ENCODE data around the gene ERG. TPM values are rescaled to one million over a fixed set of nuclear protein-coding genes. Genes with fewer than 3 reads are reported as not detected.

Gene ERG
- total RNA-seq, 4 donors from 2014 or later: 3.7 to 13.3 (median 10.6) TPM

GRCh38 chr21:38525454-38525853 lies 27.2 kb upstream of the ERG start:
- Histone ChIP-seq H3K4me1 (no peaks in the 10 kb centered on the region), H3K4me3 (no peak overlapping the region), H3K9me3 (no peaks in the 10 kb centered on the region), H3K27ac (replicated peaks in 1 of 4) (no peak overlapping the region), H3K27me3 (peaks cover 0 to under 1% (median 0%) of the 10 kb centered on the region in 4 donors), H3K36me3 (no peaks in the 10 kb centered on the region)
- intact Hi-C loops (cut with DNase I): no loop called here
- no peak for TF ChIP-seq CTCF (IDR thresholded peaks at IDR 0.05)
- TF ChIP-seq POLR2AphosphoS5 (IDR thresholded peaks at IDR 0.05): no peak
- no peak for TF ChIP-seq POLR2A (IDR thresholded peaks at IDR 0.05; ENCODE audit: low read depth)
- no peak for TF ChIP-seq EP300 (IDR thresholded peaks at IDR 0.05)
- no peak for DNase-seq (ENCODE audit: extremely low spot score)
- 87% methylated on average over 9 of the region's 9 CpGs for WGBS

DNA sequence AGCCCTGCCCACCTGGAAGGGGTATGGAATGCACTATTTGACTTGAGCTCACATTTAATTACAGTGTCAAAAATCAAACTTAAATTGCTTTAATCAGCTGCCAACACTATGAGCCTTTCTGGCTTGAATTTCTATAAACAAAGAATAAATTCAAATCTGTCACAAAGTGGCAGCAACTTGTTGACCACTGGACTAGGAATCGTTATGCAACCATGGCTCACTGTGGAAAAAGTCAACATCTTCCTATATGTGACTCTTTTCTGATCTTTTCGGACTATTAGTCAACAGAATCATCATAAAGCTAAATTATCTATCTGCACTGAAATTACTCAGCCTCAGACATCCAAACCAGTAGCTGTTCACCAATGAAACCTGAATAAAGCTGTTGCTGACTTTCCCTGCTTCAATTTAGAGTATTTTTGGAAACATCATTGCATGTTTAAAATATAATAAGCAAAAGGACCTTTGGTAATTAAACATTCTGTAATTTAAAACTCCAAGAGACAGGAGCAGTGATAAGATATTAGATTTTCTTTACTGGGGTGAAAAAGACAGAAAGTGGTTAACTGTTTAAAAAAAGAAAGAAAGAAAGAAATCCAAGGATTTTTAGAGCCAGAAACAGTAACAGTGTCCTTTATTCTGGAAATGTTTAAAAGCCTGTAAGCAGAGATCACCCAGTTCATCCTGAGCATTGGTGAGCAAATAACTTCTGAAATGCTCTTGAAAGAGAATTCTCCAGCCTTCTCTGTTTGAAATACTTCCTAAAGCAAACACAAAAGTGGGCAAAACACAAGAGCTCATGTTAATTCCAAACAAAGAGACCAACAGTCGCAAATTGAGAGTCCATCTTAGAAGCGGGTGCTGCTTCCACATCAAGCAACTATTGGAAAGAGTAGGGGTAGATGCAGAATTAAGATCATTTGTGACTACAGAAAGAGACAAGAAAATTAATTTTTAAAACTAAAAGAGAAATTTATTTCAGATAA lies 26.2 kb upstream of the ERG start:
- DNase-seq (ENCODE audit: extremely low spot score): no peak
- WGBS: 81% methylated on average over 4 of the region's 4 CpGs
- no peak overlapping the region for H3K27ac ChIP-seq (replicated peaks in 1 of 4)
- intact Hi-C loops (cut with DNase I): no loop called here
- no peaks in the 10 kb centered on the region for H3K36me3 ChIP-seq
- no peak overlapping the region for H3K4me3 ChIP-seq
- no peak for TF ChIP-seq CTCF (IDR thresholded peaks at IDR 0.05)
- TF ChIP-seq EP300 (IDR thresholded peaks at IDR 0.05): no peak
- peaks cover 0 to 6% (median 0%) of the 10 kb centered on the region in 4 donors for H3K27me3 ChIP-seq
- H3K9me3 ChIP-seq: no peaks in the 10 kb centered on the region
- H3K4me1 ChIP-seq: no peaks in the 10 kb centered on the region

DNA sequence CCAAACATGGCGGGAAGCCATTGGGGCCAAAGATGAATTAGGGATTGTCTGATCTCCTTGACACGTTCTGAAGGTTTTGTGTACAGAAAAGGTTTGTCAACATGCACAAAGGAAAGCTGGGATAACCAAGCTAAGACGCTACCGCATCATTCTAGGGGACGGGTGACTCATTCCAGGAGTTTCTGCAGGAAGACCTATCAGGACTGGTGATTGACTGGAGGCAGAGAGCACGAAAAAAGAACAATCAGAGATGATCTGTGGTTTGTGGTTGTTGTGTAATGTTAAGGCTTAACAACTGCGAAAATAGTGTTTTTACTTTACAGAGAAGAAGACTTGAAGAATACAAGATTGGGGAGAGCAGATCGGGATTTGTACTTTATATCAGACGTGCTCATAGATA lies 22.2 kb upstream of the ERG start:
- Histone ChIP-seq H3K4me1 (no peaks in the 10 kb centered on the region), H3K27ac (replicated peaks in 1 of 4) (no peak overlapping the region), H3K9me3 (no peaks in the 10 kb centered on the region), H3K27me3 (peaks cover 0 to 6% (median 0%) of the 10 kb centered on the region in 4 donors), H3K4me3 (no peak overlapping the region), H3K36me3 (no peaks in the 10 kb centered on the region)
- DNase-seq (ENCODE audit: extremely low spot score): no peak
- no peak for TF ChIP-seq POLR2AphosphoS5 (IDR thresholded peaks at IDR 0.05)
- TF ChIP-seq POLR2A (IDR thresholded peaks at IDR 0.05; ENCODE audit: low read depth): no peak
- TF ChIP-seq CTCF (IDR thresholded peaks at IDR 0.05): no peak
- no peak for TF ChIP-seq EP300 (IDR thresholded peaks at IDR 0.05)
- intact Hi-C loops (cut with DNase I): no loop called here
- 86% methylated on average over 9 of the region's 9 CpGs for WGBS

DNA sequence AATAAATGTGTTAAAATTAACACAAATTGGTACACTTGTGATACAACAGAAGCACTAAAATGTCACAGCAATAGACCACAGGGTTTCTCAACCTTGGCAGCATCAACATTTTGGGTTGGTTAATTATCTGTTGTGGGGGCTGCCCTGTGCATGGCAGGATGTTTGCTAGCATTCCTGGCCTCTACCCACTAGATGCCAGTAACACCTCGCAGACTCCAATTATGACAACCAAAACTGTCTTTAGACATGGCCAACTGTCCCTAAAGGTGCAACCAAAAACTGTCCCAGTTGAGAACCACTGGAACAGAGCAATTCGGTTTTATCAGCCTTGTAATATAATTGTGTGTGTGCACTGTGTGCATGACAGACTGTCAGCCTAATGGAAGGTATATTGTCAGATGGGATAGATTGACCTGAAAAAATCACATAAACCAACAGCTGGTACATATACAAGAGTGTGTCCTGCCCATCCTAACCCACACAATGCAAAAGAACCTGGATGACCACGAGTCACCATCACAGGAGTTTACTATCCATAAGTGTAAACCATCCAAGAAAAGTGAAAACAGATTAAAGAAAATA lies 13.5 kb upstream of the ERG start:
- H3K9me3 ChIP-seq: no peaks in the 10 kb centered on the region

More for the DNA sequence above, 13.5 kb upstream of the ERG start:
- Histone ChIP-seq H3K4me3 (no peak overlapping the region), H3K27ac (replicated peaks in 1 of 4) (no peak overlapping the region), H3K27me3 (peaks cover 0 to 21% (median 0%) of the 10 kb centered on the region in 4 donors), H3K36me3 (no peaks in the 10 kb centered on the region), H3K4me1 (peaks cover 0 to 3% (median 0%) of the 10 kb centered on the region in 4 donors)
- WGBS: 85% methylated on average over 3 of the region's 3 CpGs
- intact Hi-C loops (cut with DNase I): no loop called here
- DNase-seq (ENCODE audit: extremely low spot score): peak; percentile 19
- TF ChIP-seq CTCF (IDR thresholded peaks at IDR 0.05) (no peak), POLR2A (IDR thresholded peaks at IDR 0.05; ENCODE audit: low read depth) (no peak), POLR2AphosphoS5 (IDR thresholded peaks at IDR 0.05) (no peak), EP300 (IDR thresholded peaks at IDR 0.05) (no peak)

Data from esophagus muscularis mucosa (tissue), 4 donors.